Renal pelvis (tissue), 4 donors: ENCODE measurements around the gene HTR3D. TPM values are rescaled to one million over a fixed set of nuclear protein-coding genes. Genes with fewer than 3 reads are reported as not detected.
"Not testable (repeated sequence)": the region's sequence is repeated elsewhere in the genome, so short reads cannot be mapped to it uniquely, and the experiment has no call there.

ENCODE experiments used
- DNase-seq: peaks from one replicate; pipeline ENCODE4 v3.0.0-alpha.2; 2013
- polyA plus RNA-seq, 3 donors: library from polyadenylated mRNA; unstranded; fragments of 120-200 nt; gene quantifications; one replicate each; pipeline ENCODE4 v1.2.1, GENCODE V29; 2013; ENCODE audit not compliant: insufficient read length in 3 of 3

Gene HTR3D
- polyA plus RNA-seq, 3 donors, result not detected

- no peak for DNase-seq
These were observed 16.0 kb upstream of the HTR3D start for GRCh38 chr3:184015381-184016019.

GRCh38 chr3:184016169-184016570, 15.4 kb upstream of the HTR3D start:
- DNase-seq, result no peak

- peak; percentile 69 for DNase-seq
These were observed 14.5 kb upstream of the HTR3D start for GRCh38 chr3:184016811-184017671.

- DNase-seq, result peak; percentile 92
These were observed 13.7 kb upstream of the HTR3D start, which contains the start of gene ABCC5 for GRCh38 chr3:184017672-184018423. Gene ABCC5 (minus strand): TSS chr3:184017884. CDS start chr3:184014392, 3,492 bp downstream.

GRCh38 chr3:184018424-184018973, 13.0 kb upstream of the HTR3D start:
- no peak for DNase-seq

GRCh38 chr3:184022323-184022722, 9.2 kb upstream of the HTR3D start:
- no peak for DNase-seq

GRCh38 chr3:184025256-184025655, 6.3 kb upstream of the HTR3D start:
- not testable (repeated sequence) for DNase-seq

GRCh38 chr3:184028275-184028890, 3.2 kb upstream of the HTR3D start:
- DNase-seq, result not testable (repeated sequence)

- DNase-seq, result no peak
These were observed 2.1 kb upstream of the HTR3D start for GRCh38 chr3:184029443-184029842.

GRCh38 chr3:184030536-184030935, 1.0 kb upstream of the HTR3D start:
- DNase-seq, result no peak

GRCh38 chr3:184037816-184038215, 6.3 kb downstream of the HTR3D start:
- DNase-seq, result no peak

GRCh38 chr3:184038307-184038706, 6.8 kb downstream of the HTR3D start:
- not testable (repeated sequence) for DNase-seq

- no peak for DNase-seq
These were observed 7.9 kb downstream of the HTR3D start for GRCh38 chr3:184039414-184039813.

GRCh38 chr3:184040010-184040409, 8.5 kb downstream of the HTR3D start:
- DNase-seq, result no peak

- DNase-seq, result no peak
These were observed 11.1 kb downstream of the HTR3D start for GRCh38 chr3:184042617-184043016.

GRCh38 chr3:184045995-184046394, 14.5 kb downstream of the HTR3D start:
- no peak for DNase-seq

GRCh38 chr3:184050217-184050847, 18.8 kb downstream of the HTR3D start:
- DNase-seq, result no peak

GRCh38 chr3:184052767-184053166, 21.2 kb downstream of the HTR3D start, which contains the start of gene HTR3C:
Gene HTR3C (plus strand): TSS chr3:184053047. CDS start chr3:184053081, 34 bp downstream.
- no peak for DNase-seq

- no peak for DNase-seq
These were observed 26.5 kb downstream of the HTR3D start for GRCh38 chr3:184058029-184058428.

GRCh38 chr3:184059424-184059823, 27.9 kb downstream of the HTR3D start:
- DNase-seq, result no peak

GRCh38 chr3:184062637-184063036, 31.1 kb downstream of the HTR3D start:
- no peak for DNase-seq
